ENCODE data around the gene FAM20C. TPM values are rescaled to one million over a fixed set of nuclear protein-coding genes. Genes with fewer than 3 reads are reported as not detected.
A peak's percentile ranks its signal among the peaks of the same experiment; 100 is the strongest.

Gene FAM20C
- total RNA-seq, result 24.0 TPM
- 10 to 100 TPM; 28.5 to 43.0 (median 39.4) TPM for polyA plus RNA-seq (ENCODE audit: insufficient read depth in 1 of 8, insufficient read length in 8 of 8, low replicate concordance in 1 of 8)
- long read RNA-seq, donor 1, transcript FAM20C-201 (10 exons, 2,751 nt), result major isoform, 6 of 6 reads
- long read RNA-seq, donor 1, partial matches to known transcripts, result 0 of 6 reads
- long read RNA-seq, donor 1, other reads (novel, unspliced or antisense), result 0 of 6 reads
- long read RNA-seq, donor 2, result 0 reads
- long read RNA-seq, donor 3, transcript FAM20C-201 (10 exons, 2,751 nt), result major isoform, 10 of 10 reads
- long read RNA-seq, donor 3, partial matches to known transcripts, result 0 of 10 reads
- long read RNA-seq, donor 3, other reads (novel, unspliced or antisense), result 0 of 10 reads
- long read RNA-seq, donor 4, transcript FAM20C-201 (10 exons, 2,751 nt), result major isoform, 8 of 8 reads
- long read RNA-seq, donor 4, partial matches to known transcripts, result 0 of 8 reads
- long read RNA-seq, donor 4, other reads (novel, unspliced or antisense), result 0 of 8 reads
- long read RNA-seq, donor 5, transcript FAM20C-201 (10 exons, 2,751 nt), result major isoform, 19 of 21 reads
- long read RNA-seq, donor 5, partial matches to known transcripts, result 0 of 21 reads
- long read RNA-seq, donor 5, other reads (novel, unspliced or antisense), result 0 of 21 reads
- long read RNA-seq, donor 6, transcript FAM20C-201 (10 exons, 2,751 nt), result major isoform, 9 of 9 reads
- long read RNA-seq, donor 6, partial matches to known transcripts, result 0 of 9 reads
- long read RNA-seq, donor 6, other reads (novel, unspliced or antisense), result 0 of 9 reads
- long read RNA-seq, donor 7, transcript FAM20C-201 (10 exons, 2,751 nt), result major isoform, 8 of 8 reads
- long read RNA-seq, donor 7, partial matches to known transcripts, result 0 of 8 reads
- long read RNA-seq, donor 7, other reads (novel, unspliced or antisense), result 0 of 8 reads
- long read RNA-seq, donor 8, partial matches to known transcripts, result 14 of 14 reads
- long read RNA-seq, donor 8, other reads (novel, unspliced or antisense), result 0 of 14 reads
- long read RNA-seq, donor 9, partial matches to known transcripts, result 0 of 3 reads
- long read RNA-seq, donor 9, other reads (novel, unspliced or antisense), result 0 of 3 reads
- long read RNA-seq, donor 10, partial matches to known transcripts, result 0 of 2 reads
- long read RNA-seq, donor 10, other reads (novel, unspliced or antisense), result 0 of 2 reads
- long read RNA-seq, donor 11, partial matches to known transcripts, result 5 of 8 reads
- long read RNA-seq, donor 11, other reads (novel, unspliced or antisense), result 0 of 8 reads

- Histone ChIP-seq H3K4me3 (ENCODE audit: low read length) (peak within 1 kb of the TSS; percentile 63), H3K27ac (ENCODE audit: low read length) (peak within 1 kb of the TSS; percentile 72), H3K4me1 (ENCODE audit: control insufficient read depth, insufficient read depth, low read length) (peaks cover 66% of the 10 kb centered on the region), H3K9me3 (replicated peaks; ENCODE audit: control insufficient read depth, low read depth, low read length) (no peaks in the 10 kb centered on the region), H3K36me3 (ENCODE audit: control insufficient read depth, insufficient read depth, low read length) (peaks cover 22% of the 10 kb centered on the region), H3K27me3 (ENCODE audit: control insufficient read depth, insufficient read depth, low read length) (peaks cover 2% of the 10 kb centered on the region)
- WGBS (ENCODE audit: insufficient coverage), result 0% methylated on average over 69 of the region's 89 CpGs
- DNase-seq, result peak; percentile 96
These were observed at the start of gene FAM20C for GRCh38 chr7:191981-192649. Gene FAM20C, plus strand, starts transcription at chr7:192571. Its CDS starts 629 bp downstream, at chr7:193200.

DNA sequence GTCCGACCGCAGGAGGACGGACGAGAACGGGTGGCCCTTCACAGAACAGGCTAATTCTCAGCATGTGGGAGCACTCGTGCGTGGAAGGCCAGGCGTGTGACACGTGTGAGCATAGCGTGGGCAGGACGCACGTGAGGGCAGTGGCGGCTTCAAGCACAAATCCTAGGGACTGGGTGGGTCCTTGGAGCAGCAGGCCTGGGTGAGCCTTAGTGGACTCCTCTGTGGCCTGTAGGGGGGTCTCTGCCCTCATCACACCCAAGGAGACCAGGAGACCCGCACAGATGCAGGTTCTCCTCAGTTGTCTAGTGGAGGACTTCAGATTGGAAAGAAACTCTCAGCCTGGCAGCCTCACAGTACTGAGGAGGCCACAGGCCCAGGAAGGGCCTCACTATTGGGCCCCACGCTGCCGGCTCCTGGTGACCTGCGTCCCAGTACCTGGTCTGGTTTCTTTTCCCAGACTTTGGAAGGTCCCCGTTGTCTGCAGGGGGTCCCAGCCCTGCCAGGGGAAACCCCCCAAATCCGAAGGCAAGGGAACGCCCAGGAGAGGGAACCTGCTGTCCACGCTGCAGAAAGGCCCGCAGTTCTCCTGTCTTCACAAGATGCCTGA is 49.1 kb upstream of the FAM20C start:
- peaks cover 30% of the 10 kb centered on the region for H3K4me1 ChIP-seq (ENCODE audit: control insufficient read depth, insufficient read depth, low read length)
- H3K9me3 ChIP-seq (replicated peaks; ENCODE audit: control insufficient read depth, low read depth, low read length), result no peaks in the 10 kb centered on the region
- WGBS (ENCODE audit: insufficient coverage), result 93% methylated on average over 19 of the region's 22 CpGs
- no peak overlapping the region for H3K4me3 ChIP-seq (ENCODE audit: low read length)
- H3K27me3 ChIP-seq (ENCODE audit: control insufficient read depth, insufficient read depth, low read length), result no peaks in the 10 kb centered on the region
- no peak overlapping the region for H3K27ac ChIP-seq (ENCODE audit: low read length)
- H3K36me3 ChIP-seq (ENCODE audit: control insufficient read depth, insufficient read depth, low read length), result no peaks in the 10 kb centered on the region
- no peak for DNase-seq

- no peak for DNase-seq
- no peaks in the 10 kb centered on the region for H3K36me3 ChIP-seq (ENCODE audit: control insufficient read depth, insufficient read depth, low read length)
- no peaks in the 10 kb centered on the region for H3K9me3 ChIP-seq (replicated peaks; ENCODE audit: control insufficient read depth, low read depth, low read length)
- no peak overlapping the region for H3K4me3 ChIP-seq (ENCODE audit: low read length)
- peaks cover 32% of the 10 kb centered on the region for H3K4me1 ChIP-seq (ENCODE audit: control insufficient read depth, insufficient read depth, low read length)
- H3K27me3 ChIP-seq (ENCODE audit: control insufficient read depth, insufficient read depth, low read length), result no peaks in the 10 kb centered on the region
- 80% methylated on average over 7 of the region's 12 CpGs for WGBS (ENCODE audit: insufficient coverage)
- H3K27ac ChIP-seq (ENCODE audit: low read length), result no peak overlapping the region
These were observed 48.4 kb upstream of the FAM20C start for GRCh38 chr7:143811-144453.

DNA sequence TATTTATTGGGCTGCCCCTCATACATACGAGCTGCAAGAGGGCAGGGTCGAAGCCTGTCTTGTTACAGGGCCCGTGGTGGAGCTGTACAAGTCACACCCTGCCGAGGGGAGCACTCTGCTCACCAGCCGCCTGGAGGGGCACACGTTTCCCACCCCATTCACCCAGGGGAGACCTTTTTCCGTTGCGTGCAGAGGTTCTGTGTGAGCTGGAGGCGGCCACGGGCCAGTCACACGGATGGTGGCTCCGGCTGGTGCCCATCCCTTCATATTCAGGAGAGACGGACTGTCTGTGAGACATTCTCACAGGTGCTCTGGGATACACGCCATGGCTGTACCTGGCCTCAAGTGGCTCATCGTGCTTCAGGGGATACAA is 47.9 kb upstream of the FAM20C start:
- DNase-seq, result no peak
- WGBS (ENCODE audit: insufficient coverage), result 83% methylated on average over 13 of the region's 15 CpGs
- H3K27me3 ChIP-seq (ENCODE audit: control insufficient read depth, insufficient read depth, low read length), result no peaks in the 10 kb centered on the region
- no peak overlapping the region for H3K27ac ChIP-seq (ENCODE audit: low read length)
- H3K9me3 ChIP-seq (replicated peaks; ENCODE audit: control insufficient read depth, low read depth, low read length), result no peaks in the 10 kb centered on the region
- H3K36me3 ChIP-seq (ENCODE audit: control insufficient read depth, insufficient read depth, low read length), result no peaks in the 10 kb centered on the region
- peaks cover 28% of the 10 kb centered on the region for H3K4me1 ChIP-seq (ENCODE audit: control insufficient read depth, insufficient read depth, low read length)
- H3K4me3 ChIP-seq (ENCODE audit: low read length), result no peak overlapping the region

DNA sequence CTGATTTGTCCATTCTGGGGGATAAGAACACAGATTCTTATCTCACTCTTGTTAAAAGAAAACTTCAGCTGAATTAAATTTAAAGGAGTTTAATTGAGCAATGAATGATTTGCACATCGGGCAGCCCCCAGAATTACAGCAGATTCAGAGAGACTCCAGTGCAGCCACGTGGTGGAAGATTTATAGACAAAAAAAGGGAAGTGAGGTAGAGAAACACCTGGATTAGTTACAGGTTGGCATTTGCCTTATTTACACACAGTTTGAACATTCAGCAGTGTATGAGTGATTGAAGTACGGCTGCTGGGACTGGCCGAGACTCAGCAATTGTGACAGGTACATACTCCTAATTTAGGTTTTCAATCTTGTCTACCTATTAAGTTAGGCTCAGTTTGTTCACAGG is 46.5 kb upstream of the FAM20C start:
- H3K27ac ChIP-seq (ENCODE audit: low read length), result no peak overlapping the region
- H3K4me3 ChIP-seq (ENCODE audit: low read length), result no peak overlapping the region
- 67% methylated on average over 2 of the region's 4 CpGs for whole genome bisulfite sequencing (ENCODE audit: insufficient coverage)
- no peak for DNase-seq
- no peaks in the 10 kb centered on the region for H3K9me3 ChIP-seq (replicated peaks; ENCODE audit: control insufficient read depth, low read depth, low read length)
- no peaks in the 10 kb centered on the region for H3K27me3 ChIP-seq (ENCODE audit: control insufficient read depth, insufficient read depth, low read length)
- H3K36me3 ChIP-seq (ENCODE audit: control insufficient read depth, insufficient read depth, low read length), result no peaks in the 10 kb centered on the region
- H3K4me1 ChIP-seq (ENCODE audit: control insufficient read depth, insufficient read depth, low read length), result peaks cover 36% of the 10 kb centered on the region

GRCh38 chr7:148543-148931 is 43.8 kb upstream of the FAM20C start:
- no CpG with 5 or more reads among the region's 5 CpGs for WGBS (ENCODE audit: insufficient coverage)
- no peaks in the 10 kb centered on the region for H3K9me3 ChIP-seq (replicated peaks; ENCODE audit: control insufficient read depth, low read depth, low read length)
- H3K4me1 ChIP-seq (ENCODE audit: control insufficient read depth, insufficient read depth, low read length), result peaks cover 13% of the 10 kb centered on the region
- peak overlapping the region; percentile 68 for H3K4me3 ChIP-seq (ENCODE audit: low read length)
- no peak for DNase-seq
- H3K27ac ChIP-seq (ENCODE audit: low read length), result peak overlapping the region; percentile 97
- H3K27me3 ChIP-seq (ENCODE audit: control insufficient read depth, insufficient read depth, low read length), result no peaks in the 10 kb centered on the region
- no peaks in the 10 kb centered on the region for H3K36me3 ChIP-seq (ENCODE audit: control insufficient read depth, insufficient read depth, low read length)

DNA sequence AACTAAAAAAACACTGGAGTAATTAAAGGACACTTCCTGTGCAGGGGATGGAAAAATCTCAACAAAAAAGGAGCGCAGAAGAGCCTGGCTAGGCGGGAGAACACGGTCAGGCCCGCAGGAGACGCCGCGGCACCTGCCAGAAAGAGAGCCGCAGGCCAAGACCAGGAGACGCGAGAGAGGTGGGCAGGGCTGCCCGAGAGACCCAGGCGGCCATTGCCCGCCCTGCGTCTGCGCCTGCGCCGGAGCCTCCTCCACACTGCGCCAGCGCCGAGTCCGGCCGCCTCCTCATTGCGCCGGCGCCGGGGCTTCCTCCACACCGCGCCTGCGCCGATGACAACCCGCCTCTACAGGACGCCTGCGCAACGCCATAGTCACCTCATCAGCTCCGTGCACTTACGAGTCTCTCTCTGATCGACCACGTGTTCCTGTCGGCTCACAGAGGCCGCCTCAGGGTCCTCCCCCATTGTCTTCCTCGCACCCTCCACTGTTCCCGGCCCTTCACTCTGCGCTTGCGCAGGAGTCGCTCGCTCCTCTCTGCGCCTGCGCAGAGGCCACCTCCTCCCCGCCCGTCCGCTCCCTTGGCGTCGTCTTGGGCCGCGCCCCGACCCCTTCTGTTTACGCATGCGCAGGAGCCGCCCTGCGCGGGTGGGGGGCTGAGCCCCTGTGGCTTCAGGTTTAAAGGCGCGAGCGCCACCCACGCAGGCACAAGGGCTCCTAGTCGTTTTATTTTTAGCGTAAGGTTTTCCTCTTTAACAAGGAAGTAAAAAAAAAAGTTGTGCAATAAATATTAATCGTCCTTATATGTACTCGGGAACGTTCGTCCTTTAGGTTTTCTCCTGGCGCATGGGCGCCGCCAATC is 43.2 kb upstream of the FAM20C start:
- H3K27ac ChIP-seq (ENCODE audit: low read length), result peak overlapping the region; percentile 97
- no peaks in the 10 kb centered on the region for H3K36me3 ChIP-seq (ENCODE audit: control insufficient read depth, insufficient read depth, low read length)
- DNase-seq, result peak; percentile 100

GRCh38 chr7:149791-150636 is 42.4 kb upstream of the FAM20C start:
- no peaks in the 10 kb centered on the region for H3K27me3 ChIP-seq (ENCODE audit: control insufficient read depth, insufficient read depth, low read length)
- H3K4me3 ChIP-seq (ENCODE audit: low read length), result peak overlapping the region; percentile 49
- DNase-seq, result peak; percentile 61
- H3K36me3 ChIP-seq (ENCODE audit: control insufficient read depth, insufficient read depth, low read length), result no peaks in the 10 kb centered on the region
- peak overlapping the region; percentile 97 for H3K27ac ChIP-seq (ENCODE audit: low read length)
- no peaks in the 10 kb centered on the region for H3K9me3 ChIP-seq (replicated peaks; ENCODE audit: control insufficient read depth, low read depth, low read length)
- WGBS (ENCODE audit: insufficient coverage), result 33% methylated on average over 39 of the region's 41 CpGs
- peaks cover 13% of the 10 kb centered on the region for H3K4me1 ChIP-seq (ENCODE audit: control insufficient read depth, insufficient read depth, low read length)

More for the DNA sequence above, 43.2 kb upstream of the FAM20C start:
- no peaks in the 10 kb centered on the region for H3K27me3 ChIP-seq (ENCODE audit: control insufficient read depth, insufficient read depth, low read length)
- peaks cover 13% of the 10 kb centered on the region for H3K4me1 ChIP-seq (ENCODE audit: control insufficient read depth, insufficient read depth, low read length)
- H3K9me3 ChIP-seq (replicated peaks; ENCODE audit: control insufficient read depth, low read depth, low read length), result no peaks in the 10 kb centered on the region
- H3K4me3 ChIP-seq (ENCODE audit: low read length), result peak overlapping the region; percentile 68
- 0% methylated on average over 68 of the region's 74 CpGs for WGBS (ENCODE audit: insufficient coverage)

All from muscle of leg (tissue), 16 donors.